ENCODE results near the gene ANO4. TPM values are rescaled to one million over a fixed set of nuclear protein-coding genes. Genes with fewer than 3 reads are reported as not detected.
"Not testable (repeated sequence)": the region's sequence is repeated elsewhere in the genome, so short reads cannot be mapped to it uniquely, and the experiment has no call there.

Gene ANO4
- total RNA-seq, 2 donors from 2014 or later: 3.4 to 4.0 TPM

DNA sequence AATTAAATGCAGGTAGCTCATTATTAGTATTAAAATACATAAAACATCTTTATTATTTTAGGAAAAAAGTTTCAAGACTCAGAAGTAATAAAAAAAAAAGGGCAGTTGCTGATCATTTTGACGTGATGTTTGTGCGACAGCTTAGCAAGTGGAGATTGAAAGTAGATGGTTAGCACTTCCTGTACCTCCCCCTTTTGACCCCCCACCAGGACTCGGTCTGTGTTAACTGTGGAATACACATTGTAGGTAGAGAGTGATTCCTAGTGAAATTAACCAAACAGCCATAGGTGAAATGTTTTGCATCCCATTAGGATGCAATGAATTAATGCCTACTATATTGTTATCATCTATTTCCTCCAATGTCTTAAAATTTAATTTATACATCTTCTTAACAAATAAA lies 294.7 kb downstream of the ANO4 start:
- Histone ChIP-seq H3K9me3 (ENCODE audit: control insufficient read depth, low read length) (no peaks in the 10 kb centered on the region), H3K4me1 (ENCODE audit: control insufficient read depth, insufficient read depth, low read length) (no peaks in the 10 kb centered on the region), H3K36me3 (ENCODE audit: control insufficient read depth, insufficient read depth, low read length) (no peaks in the 10 kb centered on the region), H3K27me3 (ENCODE audit: control insufficient read depth, insufficient read depth, low read length, poor library complexity, severe bottlenecking) (no peaks in the 10 kb centered on the region), H3K4me3 (ENCODE audit: low read length) (no peak overlapping the region), H3K9ac (ENCODE audit: extremely low read depth, low read length, poor library complexity, severe bottlenecking) (no peak overlapping the region), H3K27ac (ENCODE audit: low read depth, low read length) (no peak overlapping the region)
- 77% methylated on average over 2 of the region's 3 CpGs; no CpG with 5 or more reads in 1 of the 2 experiments for WGBS, 2 experiments (ENCODE audit: insufficient coverage in 1 of 2, insufficient read length in 1 of 2)
- no peaks in the 10 kb centered on the region for H3K27me3 Mint-ChIP-seq (ENCODE audit: insufficient read depth)
- H3K27ac Mint-ChIP-seq: peak overlapping the region; percentile 30
- TF ChIP-seq, protein P1, sequence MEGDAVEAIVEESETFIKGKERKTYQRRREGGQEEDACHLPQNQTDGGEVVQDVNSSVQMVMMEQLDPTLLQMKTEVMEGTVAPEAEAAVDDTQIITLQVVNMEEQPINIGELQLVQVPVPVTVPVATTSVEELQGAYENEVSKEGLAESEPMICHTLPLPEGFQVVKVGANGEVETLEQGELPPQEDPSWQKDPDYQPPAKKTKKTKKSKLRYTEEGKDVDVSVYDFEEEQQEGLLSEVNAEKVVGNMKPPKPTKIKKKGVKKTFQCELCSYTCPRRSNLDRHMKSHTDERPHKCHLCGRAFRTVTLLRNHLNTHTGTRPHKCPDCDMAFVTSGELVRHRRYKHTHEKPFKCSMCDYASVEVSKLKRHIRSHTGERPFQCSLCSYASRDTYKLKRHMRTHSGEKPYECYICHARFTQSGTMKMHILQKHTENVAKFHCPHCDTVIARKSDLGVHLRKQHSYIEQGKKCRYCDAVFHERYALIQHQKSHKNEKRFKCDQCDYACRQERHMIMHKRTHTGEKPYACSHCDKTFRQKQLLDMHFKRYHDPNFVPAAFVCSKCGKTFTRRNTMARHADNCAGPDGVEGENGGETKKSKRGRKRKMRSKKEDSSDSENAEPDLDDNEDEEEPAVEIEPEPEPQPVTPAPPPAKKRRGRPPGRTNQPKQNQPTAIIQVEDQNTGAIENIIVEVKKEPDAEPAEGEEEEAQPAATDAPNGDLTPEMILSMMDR (conservative IDR thresholded peaks at IDR 0.05): no peak
- peaks cover 4% of the 10 kb centered on the region for H3K9me3 Mint-ChIP-seq
- peaks cover 6% of the 10 kb centered on the region for H3K4me1 Mint-ChIP-seq
- H3K36me3 Mint-ChIP-seq (ENCODE audit: low read depth): no peaks in the 10 kb centered on the region
- peak; percentile 73 for DNase-seq
- H3K4me3 Mint-ChIP-seq: no peak overlapping the region

DNA sequence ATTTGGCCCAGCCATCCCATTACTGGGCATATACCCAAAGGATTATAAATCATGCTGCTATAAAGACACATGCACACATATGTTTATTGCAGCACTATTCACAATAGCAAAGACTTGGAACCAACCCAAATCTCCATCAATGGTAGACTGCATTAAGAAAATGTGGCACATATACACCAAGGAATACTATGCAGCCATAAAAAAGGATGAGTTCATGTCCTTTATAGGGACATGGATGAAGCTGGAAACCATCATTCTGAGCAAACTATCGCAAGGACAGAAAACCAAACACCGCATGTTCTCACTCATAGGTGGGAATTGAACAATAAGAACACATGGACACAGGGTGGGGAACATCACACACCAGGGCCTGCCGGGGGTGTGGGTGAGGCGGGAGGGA lies 295.6 kb downstream of the ANO4 start:
- not testable (repeated sequence) for H3K27me3 ChIP-seq (ENCODE audit: control insufficient read depth, insufficient read depth, low read length, poor library complexity, severe bottlenecking); H3K27ac ChIP-seq (ENCODE audit: low read depth, low read length); H3K4me1 Mint-ChIP-seq; H3K4me1 ChIP-seq (ENCODE audit: control insufficient read depth, insufficient read depth, low read length); H3K27ac Mint-ChIP-seq; H3K9ac ChIP-seq (ENCODE audit: extremely low read depth, low read length, poor library complexity, severe bottlenecking); H3K4me3 Mint-ChIP-seq; H3K27me3 Mint-ChIP-seq (ENCODE audit: insufficient read depth); H3K36me3 Mint-ChIP-seq (ENCODE audit: low read depth); H3K9me3 ChIP-seq (ENCODE audit: control insufficient read depth, low read length); H3K4me3 ChIP-seq (ENCODE audit: low read length); H3K36me3 ChIP-seq (ENCODE audit: control insufficient read depth, insufficient read depth, low read length); DNase-seq; H3K9me3 Mint-ChIP-seq
- 90 to 100% methylated on average over 2 to 3 of the region's 4 CpGs for WGBS, 2 experiments (ENCODE audit: insufficient coverage in 1 of 2, insufficient read length in 1 of 2)

DNA sequence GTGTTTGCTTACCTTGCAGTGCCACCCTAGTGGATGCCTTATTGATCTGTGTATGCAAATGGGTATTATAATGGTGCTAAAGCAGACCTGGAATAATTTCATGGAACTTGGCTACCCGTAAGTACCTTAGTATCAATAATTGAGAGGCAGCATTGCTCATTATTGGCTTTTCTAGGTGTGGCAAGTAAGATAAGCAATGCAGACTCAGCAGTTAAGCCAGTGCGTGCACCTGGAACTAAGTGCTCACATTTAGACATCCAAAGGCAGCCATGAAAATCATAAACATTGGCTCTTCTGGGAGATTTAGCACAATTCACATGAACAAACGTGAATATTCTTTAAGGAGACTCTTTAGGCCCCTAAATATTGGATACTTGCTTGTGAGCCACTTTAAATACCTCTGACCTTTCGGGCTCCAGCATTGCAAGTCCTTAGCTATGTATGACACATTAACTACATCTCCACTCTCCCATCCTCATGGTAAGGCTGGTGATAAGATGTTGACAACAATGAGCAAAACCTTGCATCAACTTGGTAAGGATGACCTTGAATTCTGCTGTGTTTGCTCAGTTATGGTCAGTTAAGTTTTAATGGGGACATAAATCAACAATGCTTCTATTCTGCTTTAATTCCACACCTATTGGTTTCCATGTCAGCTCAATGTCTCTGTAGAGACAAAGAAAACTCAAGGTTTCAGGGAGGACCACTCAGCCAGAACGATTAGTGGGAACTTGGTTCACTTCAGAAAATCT lies 303.4 kb downstream of the ANO4 start:
- TF ChIP-seq, protein P1 (conservative IDR thresholded peaks at IDR 0.05): no peak
- Histone ChIP-seq H3K27me3 (ENCODE audit: control insufficient read depth, insufficient read depth, low read length, poor library complexity, severe bottlenecking) (no peaks in the 10 kb centered on the region), H3K4me3 (ENCODE audit: low read length) (no peak overlapping the region), H3K27ac (ENCODE audit: low read depth, low read length) (no peak overlapping the region), H3K36me3 (ENCODE audit: control insufficient read depth, insufficient read depth, low read length) (no peaks in the 10 kb centered on the region), H3K4me1 (ENCODE audit: control insufficient read depth, insufficient read depth, low read length) (no peaks in the 10 kb centered on the region), H3K9ac (ENCODE audit: extremely low read depth, low read length, poor library complexity, severe bottlenecking) (no peak overlapping the region), H3K9me3 (ENCODE audit: control insufficient read depth, low read length) (no peaks in the 10 kb centered on the region)
- Mint-ChIP-seq H3K9me3 (no peaks in the 10 kb centered on the region), H3K4me3 (no peak overlapping the region), H3K27me3 (ENCODE audit: insufficient read depth) (no peaks in the 10 kb centered on the region), H3K36me3 (ENCODE audit: low read depth) (no peaks in the 10 kb centered on the region), H3K27ac (no peak overlapping the region), H3K4me1 (no peaks in the 10 kb centered on the region)
- DNase-seq: no peak
- 92 to 95% methylated on average over 4 to 5 of the region's 5 CpGs for WGBS, 2 experiments (ENCODE audit: insufficient coverage in 1 of 2, insufficient read length in 1 of 2)

Data from endodermal cell (in vitro differentiated cells).